Lower leg skin (tissue), 4 donors: ENCODE data around the gene GRB14. TPM values are rescaled to one million over a fixed set of nuclear protein-coding genes. Genes with fewer than 3 reads are reported as not detected.

Experiments used
- DNase-seq, 2 donors: peaks; one replicate each; pipeline ENCODE4 v3.0.0-alpha.2; 2019; ENCODE audit warnings: low spot score in 2 of 2
- H3K4me3 ChIP-seq: fragments of 200-600 bp; sonication (generic); 2 replicates; pipeline ENCODE4 v1.5.1; 2017; ENCODE audit warnings: mild to moderate bottlenecking, low read depth; ENCODE audit not compliant: poor library complexity, severe bottlenecking
- CTCF ChIP-seq, 3 donors: fragments of 450-650 bp; IDR thresholded peaks; one replicate each; pipeline ENCODE4 v1.5.1; 2016; ENCODE audit warnings: antibody characterized with exemption in 3 of 3, mild to moderate bottlenecking in 3 of 3, moderate library complexity in 2 of 3
- POLR2A ChIP-seq, 2 donors: fragments of 450-650 bp; IDR thresholded peaks; one replicate each; pipeline ENCODE4 v1.6.1; 2016 to 2017; ENCODE audit warnings: antibody characterized with exemption in 2 of 2, mild to moderate bottlenecking in 1 of 2, moderate library complexity in 1 of 2
- WGBS, 2 donors: methylation state at CpG; one replicate each; pipeline ENCODE4 v1.1.5; 2018; 5-methylcytosine and 5-hydroxymethylcytosine counted together
- intact Hi-C: fragments of 100-400 bp; cut with DNase I; formaldehyde crosslinking; loops from one replicate; pipeline ENCODE4 v1.15.0; 2023; ENCODE audit warnings: low total_unique reads
- total RNA-seq, 4 donors: library from RNA; depleted of rRNA; stranded (reverse); fragments of >200 nt; gene quantifications; one replicate each; pipeline ENCODE4 v1.1.0, GENCODE V29; 2016

The GRB14 gene
- 1 to 10 TPM in 3 of 4 donors, under 1 TPM in 1; 0.13 to 7.5 (median 4.6) TPM for total RNA-seq

DNA sequence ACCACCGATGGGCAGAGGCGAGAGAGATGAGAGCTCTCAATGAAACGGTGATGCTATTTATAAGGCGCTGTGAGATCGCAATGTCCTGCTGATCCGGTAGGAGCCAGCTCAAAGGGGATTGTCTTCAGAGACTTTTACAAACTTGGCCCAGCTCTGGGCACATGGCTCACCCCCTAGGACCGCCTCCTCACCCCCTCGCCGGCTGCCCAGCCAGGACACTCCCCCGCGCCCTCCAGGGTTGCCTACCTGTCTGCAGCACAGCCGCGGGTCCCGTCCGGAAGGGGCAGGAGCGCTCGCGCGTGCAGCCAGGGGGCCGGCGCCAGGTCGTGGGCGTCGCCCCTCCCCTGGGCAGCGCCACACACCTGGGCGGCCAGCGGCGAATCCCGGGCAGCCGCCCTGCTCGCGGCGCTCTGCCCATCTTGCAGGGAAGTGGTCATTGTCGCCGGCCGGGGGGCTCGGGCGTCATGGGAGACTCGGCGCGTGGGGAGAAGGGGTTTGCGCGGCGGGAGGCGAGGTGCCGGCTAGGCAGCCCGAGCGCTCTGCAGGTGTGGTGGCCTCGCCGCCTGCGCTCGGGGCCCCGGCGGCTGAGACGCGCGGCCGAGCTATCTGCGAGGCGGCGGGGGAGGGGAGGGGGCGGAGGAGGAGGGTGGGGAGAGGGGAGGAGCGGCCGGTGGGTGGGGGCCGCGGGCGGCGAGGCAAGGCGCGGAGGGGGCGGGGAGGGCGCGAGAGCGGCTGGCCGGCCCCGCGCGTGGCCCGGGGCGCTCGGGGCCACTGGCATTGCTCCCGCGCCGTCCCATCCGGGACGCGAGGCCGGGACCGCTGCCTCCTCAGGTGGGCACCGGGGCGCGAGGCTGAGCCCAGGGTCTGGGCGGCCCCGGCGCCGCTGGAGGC, at the start of gene GRB14:
TSS of gene GRB14 (minus strand) at position 610 of the 891 bp plus-strand sequence. CDS start at position 437, 173 bp downstream.
- no peak for TF ChIP-seq POLR2A (IDR thresholded peaks at IDR 0.05)
- no peak for TF ChIP-seq CTCF (IDR thresholded peaks at IDR 0.05)
- intact Hi-C loops = no loop called here
- no peak for DNase-seq
- H3K4me3 ChIP-seq = peak within 1 kb of the TSS; percentile 41
- WGBS, 2 donors = 0 to 1% methylated on average over 13 to 19 of the region's 96 CpGs

DNA sequence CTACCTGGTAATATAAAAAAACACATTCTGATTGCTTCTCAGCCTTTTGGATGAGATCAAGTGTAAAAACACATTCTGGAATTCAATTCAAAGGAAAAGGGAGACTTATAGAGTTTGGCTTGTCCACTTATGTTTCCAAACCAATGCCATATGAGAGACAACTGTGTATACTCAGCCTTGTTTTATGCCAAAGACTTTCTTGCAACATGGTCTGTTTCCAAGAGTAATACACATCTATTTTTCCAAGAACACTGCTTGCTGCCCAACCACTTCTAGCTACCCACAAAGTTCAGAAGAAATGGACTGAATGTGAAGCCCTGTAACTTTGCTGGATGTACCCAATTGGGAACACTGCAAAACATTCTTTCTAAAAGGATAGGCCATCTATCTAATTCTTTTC, 48.0 kb upstream of the GRB14 start:
- TF ChIP-seq POLR2A (IDR thresholded peaks at IDR 0.05) = no peak
- no peak for TF ChIP-seq CTCF (IDR thresholded peaks at IDR 0.05)
- intact Hi-C loops = no loop called here
- no peak for DNase-seq
- no peak overlapping the region for H3K4me3 ChIP-seq

- 56 to 72% methylated on average over 2 of the region's 2 CpGs for WGBS, 2 donors
- intact Hi-C loops = no loop called here
- TF ChIP-seq POLR2A (IDR thresholded peaks at IDR 0.05) = no peak
- no peak for TF ChIP-seq CTCF (IDR thresholded peaks at IDR 0.05)
- DNase-seq = no peak
- no peak overlapping the region for H3K4me3 ChIP-seq
Measured at GRCh38 chr2:164667566-164667965, 46.3 kb upstream of the GRB14 start.

- TF ChIP-seq POLR2A (IDR thresholded peaks at IDR 0.05) = no peak
- no peak for TF ChIP-seq CTCF (IDR thresholded peaks at IDR 0.05)
- no peak overlapping the region for H3K4me3 ChIP-seq
- no peak for DNase-seq
Measured at GRCh38 chr2:164664070-164664469, 42.8 kb upstream of the GRB14 start.

DNA sequence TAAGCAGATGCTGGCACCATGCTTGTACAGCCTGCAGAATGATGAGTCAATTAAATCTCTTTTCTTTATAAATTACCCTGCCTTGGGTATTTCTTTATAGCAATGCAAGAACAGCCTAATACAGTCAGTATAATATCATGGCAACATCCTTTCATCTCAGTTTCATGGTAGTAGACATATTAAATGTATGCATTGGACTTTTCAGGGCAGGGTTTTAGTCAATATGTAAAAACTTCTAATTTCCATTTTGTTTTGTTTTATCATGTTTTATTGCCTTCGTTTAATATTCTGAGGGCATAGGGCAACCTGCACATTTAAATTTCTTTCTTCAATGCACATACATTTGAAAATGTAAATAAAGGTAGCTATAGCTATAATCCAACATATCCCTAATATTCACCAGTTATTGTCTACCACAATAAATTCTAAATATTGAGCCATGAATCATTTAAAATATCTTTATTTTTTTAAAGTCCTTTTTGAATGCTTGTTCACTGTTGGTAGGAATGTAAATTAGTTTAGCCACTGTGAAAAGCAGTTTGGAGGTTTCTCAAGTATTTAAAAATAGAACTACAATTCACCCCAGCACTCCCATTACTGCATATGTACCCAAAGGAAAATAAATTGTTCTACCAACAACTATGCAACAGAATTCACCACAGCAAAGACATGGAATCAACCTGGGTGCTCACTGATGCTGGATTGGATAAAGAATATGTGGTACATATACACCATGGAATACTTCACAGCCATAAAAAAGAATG, 41.8 kb upstream of the GRB14 start:
- no peak for DNase-seq
- TF ChIP-seq CTCF (IDR thresholded peaks at IDR 0.05) (no peak), POLR2A (IDR thresholded peaks at IDR 0.05) (no peak)
- H3K4me3 ChIP-seq = no peak overlapping the region
- intact Hi-C loops = no loop called here
- WGBS, 2 donors = 86 to 97% methylated on average over 1 of the region's 1 CpG

More at GRCh38 chr2:164664070-164664469, 42.8 kb upstream of the GRB14 start:
- intact Hi-C loops = no loop called here
